Heart left ventricle (tissue), 16 donors: ENCODE measurements around the gene RANBP3. TPM values are rescaled to one million over a fixed set of nuclear protein-coding genes. Genes with fewer than 3 reads are reported as not detected.
A peak's percentile ranks its signal among the peaks of the same experiment; 100 is the strongest.

Experiments used
- ATAC-seq, 4 donors: fragments of 200-7000 bp; cut with Tn5 transposase; one replicate each; pipeline ENCODE4 v1.9.1; 2020 to 2022; ENCODE audit warnings: moderate library complexity in 4 of 4, mild to moderate bottlenecking in 3 of 4, moderate number of reproducible peaks in 1 of 4
- DNase-seq, 5 donors: peaks; one replicate each; pipeline ENCODE4 v3.0.0-alpha.2; 2020
- H3K27ac ChIP-seq, 12 donors: fragments of 200-600 bp; sonication (generic) in 4 of 12; one replicate each; pipeline versions ENCODE4 v1.5.0 to v1.8.0; 2016 to 2022; ENCODE audit warnings: mild to moderate bottlenecking in 2 of 12
- H3K27me3 ChIP-seq, 9 donors: fragments of 200-600 bp; sonication (generic) in 2 of 9; one replicate each; pipeline versions ENCODE4 v1.5.1 to v1.8.0; 2016 to 2022; ENCODE audit warnings: mild to moderate bottlenecking in 3 of 9
- H3K36me3 ChIP-seq, 9 donors: fragments of 200-600 bp; sonication (generic) in 2 of 9; one replicate each; pipeline versions ENCODE4 v1.5.0 to v1.8.0; 2018 to 2022; ENCODE audit warnings: mild to moderate bottlenecking in 2 of 9
- H3K4me1 ChIP-seq, 12 donors: fragments of 200-600 bp; sonication (generic) in 4 of 12; one replicate each; pipeline versions ENCODE4 v1.5.0 to v1.8.0; 2016 to 2022; ENCODE audit warnings: mild to moderate bottlenecking in 3 of 12
- H3K4me3 ChIP-seq, 12 donors: fragments of 200-600 bp; sonication (generic) in 4 of 12; one replicate each; pipeline versions ENCODE4 v1.5.0 to v1.8.0; 2017 to 2022; ENCODE audit warnings: mild to moderate bottlenecking in 9 of 12, moderate library complexity in 4 of 12
- H3K9me3 ChIP-seq, 12 donors: fragments of 200-600 bp; sonication (generic) in 4 of 12; one replicate each; pipeline versions ENCODE4 v1.5.0 to v1.8.0; 2016 to 2022; ENCODE audit warnings: mild to moderate bottlenecking in 1 of 12
- POLR2A ChIP-seq, 2 donors: fragments of 450-650 bp; IDR thresholded peaks; one replicate each; pipeline ENCODE4 v1.6.1; 2017; ENCODE audit warnings: antibody characterized with exemption in 2 of 2, mild to moderate bottlenecking in 2 of 2, moderate library complexity in 2 of 2
- WGBS, 4 donors: extraction: QIAGEN DNeasy Blood & Tissue Kit in 2 of 4; methylation state at CpG; one replicate each; pipeline versions ENCODE4 v1.1.5 to v1.1.7; 2013 to 2018; 5-methylcytosine and 5-hydroxymethylcytosine counted together
- intact Hi-C, 10 donors: fragments of 100-400 bp; cut with DNase I; formaldehyde crosslinking; loops; one replicate each; pipeline versions ENCODE4 v1.11.1 to v1.14.2; 2022
- polyA plus RNA-seq, 2 donors: library from polyadenylated mRNA; stranded (reverse); fragments of 200-250 nt; gene quantifications; one replicate each; pipeline ENCODE4 v1.2.3, GENCODE V29; 2013
- total RNA-seq, 9 donors: library from RNA; depleted of rRNA in 2 of 9; stranded (reverse); fragments of >200 nt in 2 of 9; fragmentation: NEBNext Ultra II Directional in 3 of 9; extraction: Animal tissue kit (Norgen Biotek cat#: 25700) in 3 of 9; gene quantifications; one replicate each; pipeline versions ENCODE4 v1.1.0 to v1.2.4, GENCODE V29; 2016 to 2023
- TF ChIP-seq, protein P1 (sequence below), 12 donors: fragments of 200-600 bp; sonication (generic) in 4 of 12; IDR thresholded peaks; one replicate each; pipeline versions ENCODE4 v1.5.0 to v1.8.0; 2018 to 2022; ENCODE audit warnings: antibody characterized with exemption in 12 of 12, mild to moderate bottlenecking in 5 of 12
- donor health status: ischemic (EF 13 %, LVEDD 7.1; RV severe dilation, severe dysfunction).
- donor health status: healthy with polysubstance abuse.
- donor health status: DM: no; HTN: yes; CAD: no.
- donor health status: DM: no; HTN: no; CAD: no.
- donor health status: ischemic (EF 25% LVEDD 6.9; RV normal size, moderate dysfunction).
- donor health status: ischemic (EF 25% LVEDD 5.7; RV mildly dilated, moderate dysfunction).
- donor health status: healthy.
- donor health status: DM: yes; HTN: yes; CAD: no.
- donor health status: ischemic (EF 35%, LVEDD 5.7; RV mildly dilated, moderate dysfunction).
- donor health status: nonischemic (EF 11% LVEDD 7.7; RV severe dilation, severe dysfunction).
- donor health status: DM: yes; HTN: yes; CAD: no.
- donor health status: PGD.
- donor health status: ischemic (EF 29% LVEDD 5.4; RV normal size, mild dysfunction).
- donor health status: nonischemic (EF 23%, LVEDD 6.1; RV moderate dilation, normal function).

Gene RANBP3
- total and polyA plus RNA-seq, 11 donors: 29.4 to 80.7 (median 58.0) TPM

DNA sequence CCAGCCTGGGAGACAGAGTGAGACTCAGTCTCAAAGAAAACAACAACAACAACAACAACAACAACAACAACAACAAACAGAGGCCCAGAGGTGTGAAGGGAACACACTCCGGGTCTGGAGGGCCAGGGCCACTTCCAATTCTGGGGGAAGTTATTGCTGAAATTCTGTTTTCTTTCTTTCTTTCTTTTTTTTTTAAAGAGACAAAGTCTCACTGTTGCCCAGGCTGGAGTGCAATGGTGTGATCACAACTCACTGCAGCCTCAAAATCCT is 67.4 kb downstream of the RANBP3 start:
- H3K9me3 ChIP-seq: no peaks in the 10 kb centered on the region
- intact Hi-C loops: no loop called here

DNA sequence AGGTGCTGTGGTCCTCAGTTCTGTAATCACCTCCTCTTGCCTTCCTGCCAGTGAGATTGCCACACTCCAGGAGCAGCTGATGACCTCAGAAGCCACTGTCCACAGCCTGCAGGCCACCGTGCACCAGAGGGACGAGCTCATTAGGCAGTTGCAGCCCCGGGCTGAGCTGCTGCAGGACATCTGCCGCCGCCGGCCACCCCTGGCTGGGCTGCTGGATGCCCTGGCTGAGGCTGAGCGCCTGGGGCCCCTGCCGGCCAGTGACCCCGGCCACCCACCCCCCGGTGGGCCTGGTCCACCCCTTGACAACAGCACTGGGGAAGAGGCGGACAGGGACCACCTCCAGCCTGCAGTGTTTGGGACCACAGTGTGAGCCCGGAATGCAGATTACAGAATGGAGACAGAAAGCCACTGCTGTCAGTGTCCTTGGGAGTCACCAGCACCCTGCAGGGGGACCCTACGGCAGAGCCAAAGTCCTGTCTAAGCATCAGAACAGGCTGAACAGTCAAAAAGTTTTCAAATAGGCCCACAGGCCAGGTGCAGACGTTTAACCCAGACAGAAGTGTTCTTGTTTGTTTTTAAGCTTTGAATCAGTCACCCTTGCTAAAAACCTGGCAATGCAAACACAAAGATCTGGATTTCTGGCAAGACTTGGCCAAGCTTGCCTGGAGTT is 69.0 kb downstream of the RANBP3 start:
- DNase-seq (no peak), ATAC-seq (no peak)
- no peaks in the 10 kb centered on the region for H3K9me3 ChIP-seq
- TF ChIP-seq, protein P1, sequence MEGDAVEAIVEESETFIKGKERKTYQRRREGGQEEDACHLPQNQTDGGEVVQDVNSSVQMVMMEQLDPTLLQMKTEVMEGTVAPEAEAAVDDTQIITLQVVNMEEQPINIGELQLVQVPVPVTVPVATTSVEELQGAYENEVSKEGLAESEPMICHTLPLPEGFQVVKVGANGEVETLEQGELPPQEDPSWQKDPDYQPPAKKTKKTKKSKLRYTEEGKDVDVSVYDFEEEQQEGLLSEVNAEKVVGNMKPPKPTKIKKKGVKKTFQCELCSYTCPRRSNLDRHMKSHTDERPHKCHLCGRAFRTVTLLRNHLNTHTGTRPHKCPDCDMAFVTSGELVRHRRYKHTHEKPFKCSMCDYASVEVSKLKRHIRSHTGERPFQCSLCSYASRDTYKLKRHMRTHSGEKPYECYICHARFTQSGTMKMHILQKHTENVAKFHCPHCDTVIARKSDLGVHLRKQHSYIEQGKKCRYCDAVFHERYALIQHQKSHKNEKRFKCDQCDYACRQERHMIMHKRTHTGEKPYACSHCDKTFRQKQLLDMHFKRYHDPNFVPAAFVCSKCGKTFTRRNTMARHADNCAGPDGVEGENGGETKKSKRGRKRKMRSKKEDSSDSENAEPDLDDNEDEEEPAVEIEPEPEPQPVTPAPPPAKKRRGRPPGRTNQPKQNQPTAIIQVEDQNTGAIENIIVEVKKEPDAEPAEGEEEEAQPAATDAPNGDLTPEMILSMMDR (IDR thresholded peaks at IDR 0.05): no peak
- TF ChIP-seq POLR2A (IDR thresholded peaks at IDR 0.05): no peak
- H3K27me3 ChIP-seq: no peaks in the 10 kb centered on the region
- H3K27ac ChIP-seq: no peak overlapping the region
- 76 to 87% (median 83%) methylated on average over 8 to 14 of the region's 14 CpGs for WGBS, 4 donors
- H3K4me3 ChIP-seq: no peak overlapping the region
- intact Hi-C loops: loop anchor here in 2 of 10 donors (10.0 kb wide), 2 partner anchors 66 to 466 kb away; partner anchors contain the start of genes ALKBH7 (in 1 of the 2), PSPN (in 1 of the 2) and RANBP3 (in 1 of the 2)
- H3K36me3 ChIP-seq: peaks cover 0 to 33% (median 18%) of the 10 kb centered on the region in 9 donors
- H3K4me1 ChIP-seq: peaks cover 0 to 17% (median 10%) of the 10 kb centered on the region in 12 donors

More for the DNA sequence above, 67.4 kb downstream of the RANBP3 start:
- ATAC-seq (no peak), DNase-seq (no peak)
- H3K27ac ChIP-seq: no peak overlapping the region
- H3K4me3 ChIP-seq: no peak overlapping the region
- WGBS, 4 donors: 78 to 100% (median 89%) methylated on average over 1 of the region's 1 CpG
- H3K27me3 ChIP-seq: no peaks in the 10 kb centered on the region
- peaks cover 0 to 25% (median 9%) of the 10 kb centered on the region in 12 donors for H3K4me1 ChIP-seq
- H3K36me3 ChIP-seq: peaks cover 0 to 35% (median 19%) of the 10 kb centered on the region in 9 donors
- TF ChIP-seq POLR2A (IDR thresholded peaks at IDR 0.05): no peak
- TF ChIP-seq, protein P1 (IDR thresholded peaks at IDR 0.05): no peak

DNA sequence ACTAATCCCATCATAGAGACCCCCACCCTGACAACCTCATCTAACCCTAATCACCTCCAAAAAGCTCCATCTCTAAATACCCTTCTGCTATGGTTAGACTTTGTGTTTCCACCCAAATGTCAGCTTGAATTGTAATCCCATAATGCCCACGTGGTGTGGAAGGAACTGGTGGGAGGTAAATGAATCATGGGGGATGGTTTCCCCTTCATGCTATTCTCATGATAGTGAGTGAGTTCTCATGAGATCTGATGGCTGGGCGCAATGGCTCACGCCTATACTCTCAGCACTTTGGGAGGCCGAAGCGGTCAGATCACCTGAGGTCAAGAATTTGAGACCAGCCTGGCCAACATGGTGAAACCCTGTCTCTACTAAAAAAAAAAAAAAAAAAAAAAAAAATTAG is 70.7 kb downstream of the RANBP3 start:
- 65 to 74% (median 67%) methylated on average over 5 of the region's 5 CpGs for WGBS, 4 donors
- H3K9me3 ChIP-seq: no peaks in the 10 kb centered on the region
- ATAC-seq (no peak), DNase-seq (no peak)
- intact Hi-C loops: loop anchor here in 2 of 10 donors (10.0 kb wide), 2 partner anchors 68 to 468 kb away; partner anchors contain the start of genes ALKBH7 (in 1 of the 2), PSPN (in 1 of the 2) and RANBP3 (in 1 of the 2)
- H3K4me1 ChIP-seq: peaks cover 4 to 24% (median 19%) of the 10 kb centered on the region in 12 donors
- TF ChIP-seq, protein P1 (IDR thresholded peaks at IDR 0.05): no peak
- no peak for TF ChIP-seq POLR2A (IDR thresholded peaks at IDR 0.05)
- peaks cover 0 to 33% (median 18%) of the 10 kb centered on the region in 9 donors for H3K36me3 ChIP-seq
- no peaks in the 10 kb centered on the region for H3K27me3 ChIP-seq
- no peak overlapping the region for H3K4me3 ChIP-seq
- H3K27ac ChIP-seq: no peak overlapping the region

DNA sequence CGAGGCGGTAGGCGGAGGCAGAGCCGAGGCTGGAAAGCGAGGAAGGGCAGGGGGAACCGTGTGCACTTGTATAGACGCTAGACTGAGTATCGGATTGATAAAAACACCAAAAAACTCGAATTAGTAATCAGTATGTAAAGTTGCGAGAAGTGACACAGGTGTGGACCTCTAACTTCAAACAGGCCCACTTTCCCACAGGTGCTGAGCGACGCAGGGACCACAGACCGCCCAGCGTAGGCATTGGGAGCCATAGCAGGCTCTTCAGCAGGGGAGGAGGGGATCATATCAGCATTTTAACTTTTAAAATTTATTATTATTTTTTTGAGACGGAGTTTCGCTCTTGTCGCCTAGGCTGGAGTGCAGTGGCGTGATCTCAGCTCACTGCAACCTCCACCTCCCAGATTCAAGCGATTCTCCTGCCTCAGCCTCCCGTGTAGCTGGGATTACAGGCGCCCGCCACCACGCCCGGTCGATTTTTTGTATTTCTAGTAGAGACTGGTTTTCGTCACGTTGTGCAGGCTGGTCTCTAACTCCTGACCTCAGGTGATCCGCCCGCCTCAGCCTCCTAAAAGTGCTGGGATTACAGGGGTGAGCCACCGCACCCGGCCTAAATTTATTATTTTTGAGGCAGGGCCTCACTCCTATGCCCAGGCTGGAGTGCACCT is 72.7 kb downstream of the RANBP3 start:
- peak overlapping the region in 11 of 12 donors; percentile 50 to 94 (median 91) for H3K27ac ChIP-seq

More for the DNA sequence above, 72.7 kb downstream of the RANBP3 start:
- DNase-seq (peak in 1 of 5 donors; percentile 26), ATAC-seq (no peak)
- TF ChIP-seq, protein P1 (IDR thresholded peaks at IDR 0.05): no peak
- no peak for TF ChIP-seq POLR2A (IDR thresholded peaks at IDR 0.05)
- no peaks in the 10 kb centered on the region for H3K27me3 ChIP-seq
- intact Hi-C loops: loop anchor here in 2 of 10 donors (2.0 to 10.0 kb wide), 3 partner anchors 70 to 470 kb away; partner anchors contain the start of genes RANBP3 (in 2 of the 2), ALKBH7 (in 1 of the 2) and PSPN (in 1 of the 2)
- H3K9me3 ChIP-seq: no peaks in the 10 kb centered on the region
- H3K4me3 ChIP-seq: peak overlapping the region; percentile 56 to 98 (median 86)
- H3K36me3 ChIP-seq: peaks cover 0 to 28% (median 22%) of the 10 kb centered on the region in 9 donors
- 53 to 54% (median 54%) methylated on average over 31 of the region's 31 CpGs for WGBS, 4 donors
- H3K4me1 ChIP-seq: peaks cover 4 to 38% (median 23%) of the 10 kb centered on the region in 12 donors
